ENCODE results near the gene HOXD13.

GRCh38 chr2:176089843-176090395 is 2.6 kb upstream of the HOXD13 start:
- no peak for TF ChIP-seq CTCF (IDR thresholded peaks at IDR 0.05; ENCODE audit: insufficient read depth, low read length, poor library complexity, severe bottlenecking)
- no peak for TF ChIP-seq EZH2phosphoT487 (conservative IDR thresholded peaks at IDR 0.05; ENCODE audit: low read length)
